Right lobe of liver (tissue), 6 donors: ENCODE measurements around the gene BPIFA2. TPM values are rescaled to one million over a fixed set of nuclear protein-coding genes. Genes with fewer than 3 reads are reported as not detected.

ENCODE experiments used
- ATAC-seq, 4 donors: fragments of 200-7000 bp; cut with Tn5 transposase; one replicate each; pipeline ENCODE4 v1.9.1; 2020; ENCODE audit warnings: mild to moderate bottlenecking in 4 of 4, moderate library complexity in 4 of 4
- DNase-seq, 3 donors: peaks; one replicate each; pipeline ENCODE4 v3.0.0-alpha.2; 2020
- H3K27ac ChIP-seq, 3 donors: fragments of 200-600 bp; one replicate each; pipeline ENCODE4 v1.8.0; 2022
- H3K27me3 ChIP-seq, 2 donors: fragments of 200-600 bp; one replicate each; pipeline ENCODE4 v1.8.0; 2022
- H3K36me3 ChIP-seq, 4 donors: fragments of 200-600 bp; sonication (generic) in 1 of 4; one replicate each; pipeline versions ENCODE4 v1.5.1 to v1.8.0; 2017 to 2022; ENCODE audit warnings: control low read depth in 1 of 4
- H3K4me1 ChIP-seq, 4 donors: fragments of 200-600 bp; sonication (generic) in 1 of 4; one replicate each; pipeline versions ENCODE4 v1.5.1 to v1.8.0; 2017 to 2022; ENCODE audit warnings: control low read depth in 1 of 4
- H3K4me3 ChIP-seq, 3 donors: fragments of 200-600 bp; one replicate each; pipeline ENCODE4 v1.8.0; 2022
- H3K9me3 ChIP-seq, 4 donors: fragments of 200-600 bp; sonication (generic) in 1 of 4; one replicate each; pipeline versions ENCODE4 v1.5.1 to v1.8.0; 2017 to 2022; ENCODE audit warnings: control low read depth in 1 of 4
- CTCF ChIP-seq, 4 donors: fragments of 200-600 bp in 3 of 4; fragments of 450-650 bp in 1 of 4; IDR thresholded peaks; one replicate each; pipeline versions ENCODE4 v1.5.1 to v1.8.0; 2016 to 2022; ENCODE audit warnings: antibody characterized with exemption in 4 of 4, mild to moderate bottlenecking in 2 of 4
- POLR2A ChIP-seq: fragments of 450-650 bp; IDR thresholded peaks from one replicate; pipeline ENCODE4 v1.6.1; 2017; ENCODE audit warnings: antibody characterized with exemption, mild to moderate bottlenecking
- WGBS: methylation state at CpG from one replicate; pipeline ENCODE4 v1.1.6; 2018; ENCODE audit warnings: low coverage, low lambda C conversion rate; ENCODE audit not compliant: insufficient coverage; ENCODE audit errors: missing lambda C conversion rate; 5-methylcytosine and 5-hydroxymethylcytosine counted together
- intact Hi-C, 2 donors: fragments of 100-400 bp; cut with DNase I; formaldehyde crosslinking; loops; one replicate each; pipeline versions ENCODE4 v1.11.2 to v1.14.1; 2022
- total RNA-seq, 6 experiments: library from RNA; depleted of rRNA in 2 of 6; stranded (reverse); fragments of >200 nt in 2 of 6; fragmentation: NEBNext Ultra II Directional in 3 of 6; extraction: Animal tissue kit (Norgen Biotek cat#: 25700) in 3 of 6; gene quantifications; one replicate each; pipeline versions ENCODE4 v1.1.0 to v1.2.4, GENCODE V29; 2016 to 2023
- donor health status: DM: no; HTN: yes; CAD: no.
- donor health status: DM: no; HTN: no; CAD: no.
- donor health status: DM: no; HTN: no; CAD: no.
- donor health status: DM: no; HTN: yes; CAD: no.
- donor health status: DM: no; HTN: yes; CAD: no.

The BPIFA2 gene
- total RNA-seq, 6 experiments from 2014 or later: not detected

- ATAC-seq: peak; percentile 12 to 36 (median 28)
- H3K27ac ChIP-seq: peak overlapping the region in 1 of 3 donors; percentile 77
Measured at GRCh38 chr20:33124994-33125393, 43.0 kb upstream of the BPIFA2 start.

GRCh38 chr20:33125983-33126382, 42.0 kb upstream of the BPIFA2 start:
- TF ChIP-seq POLR2A: no peak
- TF ChIP-seq CTCF (IDR thresholded peaks at IDR 0.05): no peak
- peak overlapping the region in 2 of 3 donors; percentile 70 to 77 for H3K27ac ChIP-seq
- ATAC-seq: peak; percentile 64 to 86 (median 76)
- DNase-seq: peak; percentile 46 to 81 (median 75)
- intact Hi-C loops: no loop called here
- 31% methylated on average over 4 of the region's 6 CpGs for WGBS
- no peaks in the 10 kb centered on the region for H3K9me3 ChIP-seq
- H3K36me3 ChIP-seq: no peaks in the 10 kb centered on the region
- H3K27me3 ChIP-seq: no peaks in the 10 kb centered on the region
- peaks cover 0 to 45% (median 22%) of the 10 kb centered on the region in 4 donors for H3K4me1 ChIP-seq
- no peak overlapping the region for H3K4me3 ChIP-seq

More at GRCh38 chr20:33124994-33125393, 43.0 kb upstream of the BPIFA2 start:
- Histone ChIP-seq H3K4me1 (peaks cover 0 to 45% (median 22%) of the 10 kb centered on the region in 4 donors), H3K4me3 (no peak overlapping the region), H3K27me3 (no peaks in the 10 kb centered on the region), H3K36me3 (no peaks in the 10 kb centered on the region), H3K9me3 (no peaks in the 10 kb centered on the region)
- no CpG with 5 or more reads among the region's 6 CpGs for WGBS
- TF ChIP-seq POLR2A (no peak), CTCF (IDR thresholded peaks at IDR 0.05) (no peak)
- DNase-seq: no peak
- intact Hi-C loops: no loop called here

- intact Hi-C loops: no loop called here
Measured at GRCh38 chr20:33127422-33128097, 40.4 kb upstream of the BPIFA2 start.

GRCh38 chr20:33130568-33131061, 37.3 kb upstream of the BPIFA2 start:
- no peaks in the 10 kb centered on the region for H3K27me3 ChIP-seq
- H3K4me3 ChIP-seq: no peak overlapping the region
- peaks cover 0 to 28% (median 14%) of the 10 kb centered on the region in 4 donors for H3K4me1 ChIP-seq
- TF ChIP-seq POLR2A (no peak), CTCF (IDR thresholded peaks at IDR 0.05) (no peak)
- intact Hi-C loops: no loop called here
- ATAC-seq: peak; percentile 43 to 61 (median 51)
- 55% methylated on average over 9 of the region's 9 CpGs for WGBS
- H3K36me3 ChIP-seq: no peaks in the 10 kb centered on the region
- no peaks in the 10 kb centered on the region for H3K9me3 ChIP-seq
- H3K27ac ChIP-seq: no peak overlapping the region
- DNase-seq: peak in 1 of 3 donors; percentile 62

More at GRCh38 chr20:33127422-33128097, 40.4 kb upstream of the BPIFA2 start:
- TF ChIP-seq POLR2A (peak; percentile 24), CTCF (IDR thresholded peaks at IDR 0.05) (no peak)
- H3K27me3 ChIP-seq: no peaks in the 10 kb centered on the region
- H3K9me3 ChIP-seq: no peaks in the 10 kb centered on the region
- DNase-seq (no peak), ATAC-seq (peak; percentile 48 to 66 (median 56))
- no peak overlapping the region for H3K4me3 ChIP-seq
- no peaks in the 10 kb centered on the region for H3K36me3 ChIP-seq
- peak overlapping the region; percentile 63 to 77 (median 70) for H3K27ac ChIP-seq
- WGBS: 47% methylated on average over 4 of the region's 4 CpGs
- peaks cover 0 to 45% (median 22%) of the 10 kb centered on the region in 4 donors for H3K4me1 ChIP-seq
